GM18517 (cell line): ENCODE results near the gene WDR3.

Source experiments
- ATAC-seq: cut with Tn5 transposase; IDR thresholded peaks from one replicate; pipeline ENCODE4 v1.9.1; 2021; ENCODE audit warnings: mild to moderate bottlenecking, moderate library complexity; ENCODE audit not compliant: unreplicated experiment

The WDR3 gene

GRCh38 chr1:117942293-117942692 is 12.8 kb downstream of the WDR3 start:
- no peak for ATAC-seq

- no peak for ATAC-seq
Observed at GRCh38 chr1:117952386-117952785, 22.8 kb downstream of the WDR3 start.

- ATAC-seq, result no peak
Observed at GRCh38 chr1:117959364-117959763, 29.8 kb downstream of the WDR3 start.

GRCh38 chr1:117964290-117965038 is 34.9 kb downstream of the WDR3 start:
- no peak for ATAC-seq

GRCh38 chr1:117967477-117967876 is 37.9 kb downstream of the WDR3 start:
- no peak for ATAC-seq

- no peak for ATAC-seq
Observed at GRCh38 chr1:117967881-117968280, 38.3 kb downstream of the WDR3 start.

GRCh38 chr1:117970252-117970651 is 40.7 kb downstream of the WDR3 start:
- no peak for ATAC-seq

GRCh38 chr1:117971777-117972176 is 42.2 kb downstream of the WDR3 start:
- ATAC-seq, result no peak

- ATAC-seq, result no peak
Observed at GRCh38 chr1:117976381-117976780, 46.8 kb downstream of the WDR3 start.

- ATAC-seq, result no peak
Observed at GRCh38 chr1:117981455-117982192, 52.1 kb downstream of the WDR3 start.

GRCh38 chr1:117985239-117985638 is 55.7 kb downstream of the WDR3 start:
- no peak for ATAC-seq

GRCh38 chr1:117985973-117986372 is 56.4 kb downstream of the WDR3 start:
- ATAC-seq, result peak; percentile 76

- no peak for ATAC-seq
Observed at GRCh38 chr1:118004312-118004711, 74.8 kb downstream of the WDR3 start.

GRCh38 chr1:118007391-118007790 is 77.9 kb downstream of the WDR3 start:
- no peak for ATAC-seq

- no peak for ATAC-seq
Observed at GRCh38 chr1:118008011-118008410, 78.5 kb downstream of the WDR3 start.

GRCh38 chr1:118012515-118013124 is 83.1 kb downstream of the WDR3 start:
- no peak for ATAC-seq

GRCh38 chr1:118013336-118013735 is 83.8 kb downstream of the WDR3 start:
- no peak for ATAC-seq

- no peak for ATAC-seq
Observed at GRCh38 chr1:118013938-118014337, 84.4 kb downstream of the WDR3 start.
